Neuronal stem cell (in vitro differentiated cells): ENCODE results near the gene ZNF853.
"Not testable (repeated sequence)": the region's sequence is repeated elsewhere in the genome, so short reads cannot be mapped to it uniquely, and the experiment has no call there.

Experiments
- DNase-seq: peaks from one replicate; pipeline ENCODE4 v3.0.0-alpha.2; 2013; ENCODE audit warnings: low spot score
- H2AFZ ChIP-seq: one replicate; pipeline ENCODE4 v1.6.1; 2013; ENCODE audit warnings: mild to moderate bottlenecking, low read length, inconsistent platforms
- H2AK5ac ChIP-seq: 2 replicates; pipeline ENCODE4 v1.6.1; 2013; ENCODE audit warnings: low read depth, mild to moderate bottlenecking, inconsistent platforms, low read length, moderate library complexity, mixed read lengths
- H2BK120ac ChIP-seq: 2 replicates; pipeline ENCODE4 v1.6.1; 2013; ENCODE audit warnings: low read depth, mild to moderate bottlenecking, inconsistent platforms, low read length, moderate library complexity, mixed read lengths
- H2BK12ac ChIP-seq: one replicate; pipeline ENCODE4 v1.6.1; 2013; ENCODE audit warnings: low read length, inconsistent platforms
- H2BK15ac ChIP-seq: 2 replicates; pipeline ENCODE4 v1.6.1; 2013; ENCODE audit warnings: mild to moderate bottlenecking, low read length, inconsistent platforms, mixed read lengths
- H2BK5ac ChIP-seq: one replicate; pipeline ENCODE4 v1.6.1; 2013; ENCODE audit warnings: inconsistent platforms, mild to moderate bottlenecking, low read length, moderate library complexity
- H3K14ac ChIP-seq: one replicate; pipeline ENCODE4 v1.6.1; 2013; ENCODE audit warnings: low read length, inconsistent platforms
- H3K18ac ChIP-seq: 2 replicates; pipeline ENCODE4 v1.6.1; 2013; ENCODE audit warnings: low read length, inconsistent platforms
- H3K23ac ChIP-seq: 2 replicates; pipeline ENCODE4 v1.6.1; 2013; ENCODE audit warnings: low read depth, mild to moderate bottlenecking, mixed read lengths, low read length, inconsistent platforms; ENCODE audit not compliant: poor library complexity
- H3K27ac ChIP-seq: replicated peaks from 3 replicates; pipeline ENCODE4 v1.5.1; 2013; ENCODE audit warnings: low read length, inconsistent platforms
- H3K27me3 ChIP-seq, 3 experiments: 2 replicates each; pipeline ENCODE4 v1.6.1; 2013; ENCODE audit warnings: low read length in 3 of 3, mild to moderate bottlenecking in 2 of 3, inconsistent platforms in 1 of 3, low read depth in 1 of 3, mixed read lengths in 1 of 3, moderate library complexity in 1 of 3; ENCODE audit not compliant: control insufficient read depth in 3 of 3, insufficient read depth in 3 of 3
- H3K36me3 ChIP-seq, 2 donors: replicated peaks in 1 of 2; 2 replicates each; pipeline ENCODE4 v1.6.1; 2013; ENCODE audit warnings: low read length in 2 of 2; ENCODE audit not compliant: control insufficient read depth in 2 of 2, insufficient read depth in 2 of 2
- H3K4ac ChIP-seq: 2 replicates; pipeline ENCODE4 v1.6.1; 2013; ENCODE audit warnings: inconsistent platforms, mild to moderate bottlenecking, low read length, moderate library complexity
- H3K4me1 ChIP-seq, 2 donors: 1 replicate in 1 of 2; 2 replicates in 1 of 2; pipeline ENCODE4 v1.6.1; 2013; ENCODE audit warnings: low read length in 2 of 2, low read depth in 1 of 2; ENCODE audit not compliant: control insufficient read depth in 2 of 2, insufficient read depth in 1 of 2
- H3K4me2 ChIP-seq: one replicate; pipeline ENCODE4 v1.6.1; 2013; ENCODE audit warnings: mild to moderate bottlenecking, low read length, inconsistent platforms; ENCODE audit not compliant: insufficient read depth, poor library complexity, severe bottlenecking
- H3K4me3 ChIP-seq, 2 donors: 2 replicates each; pipeline ENCODE4 v1.5.1; 2013; ENCODE audit warnings: low read length in 2 of 2, mild to moderate bottlenecking in 2 of 2, inconsistent platforms in 1 of 2, moderate library complexity in 1 of 2
- H3K79me1 ChIP-seq: one replicate; pipeline ENCODE4 v1.6.1; 2013; ENCODE audit warnings: low read depth, mild to moderate bottlenecking, inconsistent platforms, low read length, moderate library complexity
- H3K9ac ChIP-seq: one replicate; pipeline ENCODE4 v1.6.1; 2013; ENCODE audit warnings: mild to moderate bottlenecking, low read depth, low read length, inconsistent platforms; ENCODE audit not compliant: poor library complexity
- H3K9me3 ChIP-seq, 2 donors: replicated peaks in 1 of 2; 2 replicates each; pipeline versions ENCODE3 to v1.6.1; 2013; ENCODE audit warnings: low read length in 2 of 2, mild to moderate bottlenecking in 2 of 2, inconsistent platforms in 1 of 2, low read depth in 1 of 2, mixed read lengths in 1 of 2, moderate library complexity in 1 of 2; ENCODE audit not compliant: control insufficient read depth in 2 of 2, insufficient read depth in 1 of 2
- H4K8ac ChIP-seq: one replicate; pipeline ENCODE4 v1.6.1; 2013; ENCODE audit warnings: low read depth, mild to moderate bottlenecking, inconsistent platforms, low read length, moderate library complexity
- H4K91ac ChIP-seq: one replicate; pipeline ENCODE4 v1.6.1; 2013; ENCODE audit warnings: low read length, low read depth, mild to moderate bottlenecking, inconsistent platforms; ENCODE audit not compliant: poor library complexity
- WGBS, 2 donors: extraction: QIAGEN DNeasy Blood & Tissue Kit; methylation state at CpG; one replicate each; pipeline ENCODE4 v1.1.7; 2013; ENCODE audit warnings: missing lambda C conversion rate in 2 of 2, mixed read lengths in 1 of 2; ENCODE audit not compliant: insufficient read length in 2 of 2, insufficient replicate concordance in 1 of 2; ENCODE audit errors: extremely low coverage in 2 of 2; 5-methylcytosine and 5-hydroxymethylcytosine counted together

The ZNF853 gene

GRCh38 chr7:6631605-6632004, 16.2 kb downstream of the ZNF853 start:
- Histone ChIP-seq H3K4me3 (no peak overlapping the region), H2BK5ac (no peak overlapping the region), H2BK15ac (no peak overlapping the region), H3K9me3 (no peaks in the 10 kb centered on the region), H3K27ac (no peak overlapping the region), H4K8ac (no peak overlapping the region), H3K23ac (no peak overlapping the region), H3K27me3 (no peaks in the 10 kb centered on the region), H3K14ac (no peak overlapping the region), H3K36me3 (no peaks in the 10 kb centered on the region), H3K4ac (no peak overlapping the region), H3K9ac (no peak overlapping the region), H2BK12ac (no peak overlapping the region), H2BK120ac (no peak overlapping the region), H3K4me2 (no peak overlapping the region), H2AFZ (no peak overlapping the region), H3K79me1 (no peaks in the 10 kb centered on the region), H2AK5ac (no peak overlapping the region), H4K91ac (no peak overlapping the region), H3K18ac (no peak overlapping the region), H3K4me1 (peaks cover 3% of the 10 kb centered on the region in 2 donors)
- no peak for DNase-seq
- WGBS, 2 donors, result no CpG with 5 or more reads among the region's 7 CpGs

- no peak overlapping the region for H3K23ac ChIP-seq
- H2AFZ ChIP-seq, result no peak overlapping the region
Measured at GRCh38 chr7:6634021-6634420, 18.6 kb downstream of the ZNF853 start.

GRCh38 chr7:6634971-6635370, 19.6 kb downstream of the ZNF853 start:
- not testable (repeated sequence) for H2BK15ac ChIP-seq, H3K4me3 ChIP-seq, H2AK5ac ChIP-seq, DNase-seq, H3K27ac ChIP-seq, H2BK120ac ChIP-seq, H2BK5ac ChIP-seq, H3K9ac ChIP-seq, H3K9me3 ChIP-seq, H3K23ac ChIP-seq, H3K27me3 ChIP-seq, H2AFZ ChIP-seq, H3K18ac ChIP-seq, H2BK12ac ChIP-seq, H4K91ac ChIP-seq, H3K4ac ChIP-seq, H3K4me2 ChIP-seq, H4K8ac ChIP-seq, H3K14ac ChIP-seq
- peaks cover 6 to 10% of the 10 kb centered on the region in 2 donors for H3K4me1 ChIP-seq
- WGBS, 2 donors, result no CpG with 5 or more reads among the region's 5 CpGs
- H3K36me3 ChIP-seq, result peaks cover 4 to 17% of the 10 kb centered on the region in 2 donors
- peaks cover 11% of the 10 kb centered on the region for H3K79me1 ChIP-seq

More at GRCh38 chr7:6634021-6634420, 18.6 kb downstream of the ZNF853 start:
- Histone ChIP-seq H3K36me3 (peaks cover 0 to 7% of the 10 kb centered on the region in 2 donors), H3K79me1 (peaks cover 11% of the 10 kb centered on the region), H2AK5ac (no peak overlapping the region), H3K14ac (no peak overlapping the region), H4K8ac (no peak overlapping the region), H3K27me3 (no peaks in the 10 kb centered on the region), H3K4me3 (no peak overlapping the region), H3K4me1 (peaks cover 6 to 10% of the 10 kb centered on the region in 2 donors), H2BK12ac (no peak overlapping the region), H3K27ac (no peak overlapping the region), H3K9ac (no peak overlapping the region), H2BK15ac (no peak overlapping the region), H3K4me2 (no peak overlapping the region), H3K9me3 (no peaks in the 10 kb centered on the region), H2BK120ac (no peak overlapping the region), H3K18ac (no peak overlapping the region), H3K4ac (no peak overlapping the region), H4K91ac (no peak overlapping the region), H2BK5ac (no peak overlapping the region)
- DNase-seq, result no peak
- WGBS, 2 donors, result no CpG with 5 or more reads among the region's 8 CpGs

- Histone ChIP-seq H3K79me1 (peaks cover 26% of the 10 kb centered on the region), H2AFZ (peak within 1 kb of the TSS; percentile 94), H3K27ac (no peak within 1 kb of the TSS), H3K27me3 (no peaks in the 10 kb centered on the region), H3K4me3 (peak within 1 kb of the TSS; percentile 85 to 98), H3K36me3 (peaks cover 14 to 36% of the 10 kb centered on the region in 2 donors), H4K91ac (peak within 1 kb of the TSS; percentile 53), H3K18ac (peak within 1 kb of the TSS; percentile 95), H3K4me1 (peaks cover 6 to 13% of the 10 kb centered on the region in 2 donors), H3K23ac (peak within 1 kb of the TSS; percentile 85), H2BK12ac (no peak within 1 kb of the TSS), H3K9me3 (no peaks in the 10 kb centered on the region), H2AK5ac (peak within 1 kb of the TSS; percentile 89), H2BK120ac (no peak within 1 kb of the TSS), H4K8ac (no peak within 1 kb of the TSS), H3K4ac (no peak within 1 kb of the TSS), H3K9ac (peak within 1 kb of the TSS; percentile 92), H3K14ac (peak within 1 kb of the TSS; percentile 82), H2BK15ac (peak within 1 kb of the TSS; percentile 83), H2BK5ac (peak within 1 kb of the TSS; percentile 11), H3K4me2 (peak within 1 kb of the TSS; percentile 93)
- WGBS, 2 donors, result no CpG with 5 or more reads among the region's 104 CpGs
- no peak for DNase-seq
Measured at GRCh38 chr7:6636741-6637543, 21.5 kb downstream of the ZNF853 start, which contains the start of gene ZNF316. Gene ZNF316, plus strand, starts transcription at chr7:6637318. Its CDS starts 5,092 bp downstream, at chr7:6642410.
